Fibroblast of lung (primary cell): ENCODE data around the gene TMEM212.

Experiments used
- EZH2 ChIP-seq: IDR thresholded peaks from 2 replicates; pipeline ENCODE4 v1.5.1; 2012; ENCODE audit warnings: low read length, control low read depth, mild to moderate bottlenecking; ENCODE audit errors: missing control alignments
- TF ChIP-seq, protein P1 (sequence below), 2 donors: IDR thresholded peaks in 1 of 2; conservative IDR thresholded peaks in 1 of 2; 1 replicate in 1 of 2; 2 replicates in 1 of 2; pipeline ENCODE4 v1.5.1; 2011 to 2012; ENCODE audit warnings: low read length in 2 of 2, control low read depth in 1 of 2, inconsistent platforms in 1 of 2, low read depth in 1 of 2, mild to moderate bottlenecking in 1 of 2

DNA sequence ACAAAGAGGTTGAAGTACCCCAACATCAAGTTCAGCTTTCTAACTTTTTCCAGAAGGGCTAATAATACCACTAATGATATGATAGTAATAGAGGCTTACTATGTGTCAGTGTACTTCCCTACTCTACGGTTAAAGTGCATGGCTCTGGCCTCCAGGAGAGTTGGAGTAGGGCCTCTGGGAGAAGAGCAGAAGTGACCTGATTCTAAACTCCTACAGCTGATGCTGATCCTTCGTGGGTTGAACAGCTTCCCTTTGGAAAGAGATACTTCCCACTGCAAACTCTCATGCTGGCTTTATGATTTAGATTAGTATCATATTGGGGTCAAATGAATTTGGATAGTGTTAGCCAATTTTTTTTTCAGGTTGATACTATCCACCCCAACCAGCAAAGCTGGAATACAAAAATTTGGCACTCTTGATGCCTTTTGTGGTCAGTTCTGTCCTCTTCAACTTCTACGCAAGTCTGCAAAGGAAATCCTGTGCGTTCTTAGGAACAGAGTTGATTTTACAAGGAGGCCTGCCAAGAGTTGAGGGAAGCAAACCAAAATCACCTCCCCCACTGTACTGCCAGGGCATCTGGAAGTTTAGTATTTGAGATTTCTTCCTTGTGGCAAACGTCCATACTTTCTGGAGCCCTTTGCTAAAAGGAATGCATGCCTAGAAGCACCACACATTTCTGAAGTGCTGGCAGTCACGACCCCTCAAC lies 17.8 kb downstream of the TMEM212 start:
- TF ChIP-seq, protein P1, sequence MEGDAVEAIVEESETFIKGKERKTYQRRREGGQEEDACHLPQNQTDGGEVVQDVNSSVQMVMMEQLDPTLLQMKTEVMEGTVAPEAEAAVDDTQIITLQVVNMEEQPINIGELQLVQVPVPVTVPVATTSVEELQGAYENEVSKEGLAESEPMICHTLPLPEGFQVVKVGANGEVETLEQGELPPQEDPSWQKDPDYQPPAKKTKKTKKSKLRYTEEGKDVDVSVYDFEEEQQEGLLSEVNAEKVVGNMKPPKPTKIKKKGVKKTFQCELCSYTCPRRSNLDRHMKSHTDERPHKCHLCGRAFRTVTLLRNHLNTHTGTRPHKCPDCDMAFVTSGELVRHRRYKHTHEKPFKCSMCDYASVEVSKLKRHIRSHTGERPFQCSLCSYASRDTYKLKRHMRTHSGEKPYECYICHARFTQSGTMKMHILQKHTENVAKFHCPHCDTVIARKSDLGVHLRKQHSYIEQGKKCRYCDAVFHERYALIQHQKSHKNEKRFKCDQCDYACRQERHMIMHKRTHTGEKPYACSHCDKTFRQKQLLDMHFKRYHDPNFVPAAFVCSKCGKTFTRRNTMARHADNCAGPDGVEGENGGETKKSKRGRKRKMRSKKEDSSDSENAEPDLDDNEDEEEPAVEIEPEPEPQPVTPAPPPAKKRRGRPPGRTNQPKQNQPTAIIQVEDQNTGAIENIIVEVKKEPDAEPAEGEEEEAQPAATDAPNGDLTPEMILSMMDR (conservative IDR thresholded peaks at IDR 0.05 in 1 of 2, IDR thresholded peaks at IDR 0.05 in 1 of 2; ENCODE audit: low read depth in 1 of 2, low read length in 2 of 2), result no peak
- no peak for TF ChIP-seq EZH2
